H9 (cell line): ENCODE results near the gene SYTL1. TPM values are rescaled to one million over a fixed set of nuclear protein-coding genes. Genes with fewer than 3 reads are reported as not detected.

Experiments used
- DNase-seq: peaks from one replicate; pipeline ENCODE4 v3.0.0-alpha.2; 2017
- H2AFZ ChIP-seq: one replicate; pipeline ENCODE4 v1.6.1; 2013; ENCODE audit warnings: mild to moderate bottlenecking, low read length, control low read depth, moderate library complexity
- H2AK5ac ChIP-seq: 2 replicates; pipeline ENCODE4 v1.6.1; 2013; ENCODE audit warnings: low read length, control low read depth, mixed read lengths; ENCODE audit not compliant: insufficient read length
- H2BK120ac ChIP-seq: one replicate; pipeline ENCODE4 v1.6.1; 2013; ENCODE audit warnings: low read depth, mild to moderate bottlenecking, low read length, control low read depth, inconsistent platforms; ENCODE audit not compliant: poor library complexity, severe bottlenecking
- H2BK12ac ChIP-seq: 2 replicates; pipeline ENCODE4 v1.6.1; 2013; ENCODE audit warnings: low read length, control low read depth, mixed read lengths, low read depth; ENCODE audit not compliant: insufficient read length
- H2BK15ac ChIP-seq: 2 replicates; pipeline ENCODE4 v1.6.1; 2013; ENCODE audit warnings: low read depth, low read length, control low read depth
- H2BK20ac ChIP-seq: one replicate; pipeline ENCODE4 v1.6.1; 2013; ENCODE audit warnings: low read depth, mild to moderate bottlenecking, low read length, control low read depth, inconsistent platforms; ENCODE audit not compliant: poor library complexity, severe bottlenecking
- H2BK5ac ChIP-seq: 2 replicates; pipeline ENCODE4 v1.6.1; 2013; ENCODE audit warnings: low read length, control low read depth, mixed read lengths; ENCODE audit not compliant: insufficient read length
- H3K14ac ChIP-seq: 2 replicates; pipeline ENCODE4 v1.6.1; 2013; ENCODE audit warnings: low read length, control low read depth; ENCODE audit not compliant: insufficient read depth
- H3K18ac ChIP-seq: 2 replicates; pipeline ENCODE4 v1.6.1; 2013; ENCODE audit warnings: low read depth, mild to moderate bottlenecking, mixed read lengths, low read length, control low read depth; ENCODE audit not compliant: insufficient read length
- H3K23ac ChIP-seq: 2 replicates; pipeline ENCODE4 v1.6.1; 2013; ENCODE audit warnings: low read length, control low read depth, mixed read lengths, low read depth; ENCODE audit not compliant: insufficient read length
- H3K23me2 ChIP-seq: 2 replicates; pipeline ENCODE4 v1.6.1; 2013; ENCODE audit warnings: low read depth, mild to moderate bottlenecking, mixed read lengths, low read length, control low read depth; ENCODE audit not compliant: insufficient read length, poor library complexity, severe bottlenecking
- H3K27ac ChIP-seq: 2 replicates; pipeline ENCODE4 v1.5.1; 2013; ENCODE audit warnings: low read length, control low read depth, mixed read lengths, low read depth; ENCODE audit not compliant: insufficient read length
- H3K27me3 ChIP-seq: 2 replicates; pipeline ENCODE4 v1.6.1; 2013; ENCODE audit warnings: low read length, control low read depth, inconsistent platforms; ENCODE audit not compliant: insufficient read depth
- H3K4ac ChIP-seq: 2 replicates; pipeline ENCODE4 v1.6.1; 2013; ENCODE audit warnings: low read depth, mild to moderate bottlenecking, control low read depth, inconsistent platforms, low read length, moderate library complexity
- H3K4me1 ChIP-seq: 2 replicates; pipeline ENCODE4 v1.6.1; 2013; ENCODE audit warnings: low read length, control low read depth, inconsistent platforms; ENCODE audit not compliant: insufficient read depth
- H3K4me2 ChIP-seq: 2 replicates; pipeline ENCODE4 v1.6.1; 2013; ENCODE audit warnings: low read length, control low read depth, mixed read lengths; ENCODE audit not compliant: insufficient read length, insufficient read depth
- H3K56ac ChIP-seq: 2 replicates; pipeline ENCODE4 v1.6.1; 2013; ENCODE audit warnings: low read depth, mild to moderate bottlenecking, mixed read lengths, low read length, control low read depth; ENCODE audit not compliant: insufficient read length
- H3K79me1 ChIP-seq: 2 replicates; pipeline ENCODE4 v1.6.1; 2013; ENCODE audit warnings: low read depth, mild to moderate bottlenecking, moderate library complexity, low read length, control low read depth, inconsistent platforms; ENCODE audit not compliant: insufficient read depth, poor library complexity, severe bottlenecking
- H3K79me2 ChIP-seq: 2 replicates; pipeline ENCODE4 v1.6.1; 2013; ENCODE audit warnings: low read length, control low read depth, inconsistent platforms; ENCODE audit not compliant: insufficient read depth
- H3K9ac ChIP-seq: 2 replicates; pipeline ENCODE4 v1.6.1; 2013; ENCODE audit warnings: low read length, control low read depth, mixed read lengths; ENCODE audit not compliant: insufficient read length; ENCODE audit errors: extremely low read depth
- H3K9me3 ChIP-seq: one replicate; pipeline ENCODE4 v1.6.1; 2013; ENCODE audit warnings: low read depth, low read length, inconsistent platforms; ENCODE audit not compliant: control insufficient read depth
- H3T11ph ChIP-seq: one replicate; pipeline ENCODE4 v1.6.1; 2013; ENCODE audit warnings: mild to moderate bottlenecking, low read length, control low read depth, inconsistent platforms
- H4K20me1 ChIP-seq: one replicate; pipeline ENCODE4 v1.6.1; 2013; ENCODE audit not compliant: control insufficient read depth, insufficient read length, insufficient read depth
- H4K5ac ChIP-seq: 2 replicates; pipeline ENCODE4 v1.6.1; 2013; ENCODE audit warnings: low read depth, mild to moderate bottlenecking, mixed read lengths, low read length, control low read depth; ENCODE audit not compliant: insufficient read length
- H4K8ac ChIP-seq: replicated peaks from 2 replicates; pipeline ENCODE4 v1.6.1; 2013; ENCODE audit warnings: low read length, control low read depth, mixed read lengths, low read depth; ENCODE audit not compliant: insufficient read length
- H4K91ac ChIP-seq: 2 replicates; pipeline ENCODE4 v1.6.1; 2013; ENCODE audit warnings: low read depth, mild to moderate bottlenecking, moderate library complexity, mixed read lengths, low read length, control low read depth; ENCODE audit not compliant: insufficient read length
- H3K27ac Mint-ChIP-seq, 3 experiments: 2 replicates in 2 of 3; 3 replicates in 1 of 3; pipeline ENCODE4 v1.8.0; 2020 to 2021; ENCODE audit warnings: mixed read lengths in 3 of 3, mild to moderate bottlenecking in 1 of 3, moderate library complexity in 1 of 3
- H3K27me3 Mint-ChIP-seq: 2 replicates; pipeline ENCODE4 v1.8.0; 2021; ENCODE audit warnings: low read depth, mild to moderate bottlenecking, moderate library complexity, mixed read lengths
- H3K36me3 Mint-ChIP-seq, 3 experiments: 2 replicates in 2 of 3; 3 replicates in 1 of 3; pipeline ENCODE4 v1.8.0; 2020 to 2021; ENCODE audit warnings: low read depth in 3 of 3, mixed read lengths in 3 of 3; ENCODE audit not compliant: insufficient read depth in 1 of 3
- H3K4me1 Mint-ChIP-seq, 2 experiments: 2 replicates each; pipeline ENCODE4 v1.8.0; 2020; ENCODE audit warnings: mixed read lengths in 2 of 2
- H3K4me3 Mint-ChIP-seq, 2 experiments: 2 replicates in 1 of 2; 3 replicates in 1 of 2; pipeline ENCODE4 v1.8.0; 2020 to 2021; ENCODE audit warnings: mild to moderate bottlenecking in 2 of 2, mixed read lengths in 2 of 2, moderate library complexity in 1 of 2
- H3K9me3 Mint-ChIP-seq, 2 experiments: 2 replicates in 1 of 2; 3 replicates in 1 of 2; pipeline ENCODE4 v1.8.0; 2020; ENCODE audit warnings: mild to moderate bottlenecking in 2 of 2, mixed read lengths in 2 of 2, moderate library complexity in 1 of 2
- CTCF ChIP-seq: fragments of 200-600 bp; sonication (generic); conservative IDR thresholded peaks from 3 replicates; pipeline ENCODE4 v1.8.0; 2021; ENCODE audit warnings: antibody characterized with exemption, mild to moderate bottlenecking
- WGBS: extraction: QIAGEN DNeasy Blood & Tissue Kit; methylation state at CpG from one replicate; pipeline ENCODE4 v1.1.7; 2013; ENCODE audit warnings: missing lambda C conversion rate, low lambda C conversion rate, mixed read lengths; ENCODE audit not compliant: insufficient read length; ENCODE audit errors: extremely low coverage; 5-methylcytosine and 5-hydroxymethylcytosine counted together
- total RNA-seq: library from RNA; stranded (reverse); gene quantifications from 2 replicates; pipeline ENCODE4 v1.2.1, GENCODE V29; 2021

Gene SYTL1
- total RNA-seq, 1 experiment from 2014 or later, result 12.0 TPM

- Histone ChIP-seq H3K14ac (no peak overlapping the region), H3K4me1 (no peaks in the 10 kb centered on the region), H3K79me1 (peaks cover 3% of the 10 kb centered on the region), H3K9ac (no peak overlapping the region), H2AFZ (no peak overlapping the region), H2BK20ac (no peak overlapping the region), H3K56ac (no peak overlapping the region), H4K91ac (no peak overlapping the region), H3K4ac (no peak overlapping the region), H3T11ph (no peak overlapping the region), H2AK5ac (no peak overlapping the region), H3K9me3 (no peaks in the 10 kb centered on the region), H3K18ac (no peak overlapping the region), H3K27ac (no peak overlapping the region), H3K27me3 (no peaks in the 10 kb centered on the region), H4K20me1 (no peaks in the 10 kb centered on the region), H4K8ac (no peak overlapping the region), H2BK120ac (no peak overlapping the region), H2BK5ac (no peak overlapping the region), H2BK15ac (no peak overlapping the region), H3K79me2 (peaks cover 2% of the 10 kb centered on the region; the same call in 1 of the 2 replicates), H2BK12ac (no peak overlapping the region), H4K5ac (no peak overlapping the region), H3K23me2 (no peaks in the 10 kb centered on the region), H3K23ac (no peak overlapping the region), H3K4me2 (no peak overlapping the region)
- no CpG with 5 or more reads among the region's 8 CpGs for WGBS
- Mint-ChIP-seq H3K27ac (peak overlapping the region in 1 of 3 experiments; percentile 55; a peak in 2 of 7 replicates), H3K36me3 (peaks cover 19 to 56% (median 45%) of the 10 kb centered on the region in 3 experiments; a peak in 6 of 7 replicates), H3K4me3 (no peak overlapping the region), H3K27me3 (no peaks in the 10 kb centered on the region), H3K4me1 (no peaks in the 10 kb centered on the region), H3K9me3 (no peaks in the 10 kb centered on the region)
- no peak for TF ChIP-seq CTCF
- no peak for DNase-seq
Observed at GRCh38 chr1:27330786-27331185, 11.0 kb upstream of the SYTL1 start.
